HepG2 (cell line): ENCODE measurements around the gene PRXL2A. TPM values are rescaled to one million over a fixed set of nuclear protein-coding genes. Genes with fewer than 3 reads are reported as not detected.

ENCODE experiments used
- ATAC-seq: fragments of 200-7000 bp; cut with Tn5 transposase; 3 replicates; pipeline ENCODE4 v1.9.1; 2020; ENCODE audit warnings: mild to moderate bottlenecking, moderate library complexity
- BruUV-seq: library from RNA; stranded (reverse); fragments of 400-500 nt; replicated peaks from 2 replicates; lab custom pipeline; 2021; lab: Mats Ljungman, UMichigan
- CTCF ChIA-PET: fragments of 300-600 bp; formaldehyde crosslinking; extraction: SDS; loops from one replicate; lab custom pipeline; 2021; ENCODE audit warnings: low total read pairs, inconsistent platforms, low intra/inter-chr PET ratio; lab: Yijun Ruan, JAX
- POLR2A ChIA-PET: fragments of 350-600 bp; sonication (Branson Sonifier 250); formaldehyde crosslinking; loops from one replicate; lab custom pipeline; 2020; ENCODE audit warnings: antibody characterized with exemption, inconsistent platforms; lab: Yijun Ruan, JAX
- DNase-seq: peaks from one replicate; pipeline ENCODE4 v3.0.0-alpha.2; 2015; ENCODE audit warnings: low spot score
- FAIRE-seq: peaks from 3 replicates; lab custom pipeline; 2011; peaks lifted over from hg19 to GRCh38; lab: Jason Lieb, UNC
- H2AFZ ChIP-seq: one replicate; pipeline ENCODE4 v1.6.1; 2011; ENCODE audit warnings: low read length, inconsistent platforms
- H3K27ac ChIP-seq: fragments of 300-600 bp; 3 replicates; pipeline ENCODE4 v1.8.0; 2011; ENCODE audit warnings: mixed run types, mild to moderate bottlenecking, mixed read lengths, low read length, inconsistent platforms; ENCODE audit not compliant: insufficient read depth; ENCODE audit errors: extremely low read length
- H3K27me3 ChIP-seq, 2 experiments: fragments of 200-600 bp in 1 of 2; 2 replicates in 1 of 2; 3 replicates in 1 of 2; pipeline versions ENCODE4 v1.6.0 to v1.8.0; 2011; ENCODE audit warnings: low read length in 2 of 2, mild to moderate bottlenecking in 2 of 2, moderate library complexity in 2 of 2, inconsistent platforms in 1 of 2; ENCODE audit not compliant: insufficient read depth in 2 of 2, control insufficient read depth in 1 of 2
- H3K36me3 ChIP-seq, 2 experiments: fragments of 200-600 bp in 1 of 2; replicated peaks in 1 of 2; 2 replicates in 1 of 2; 3 replicates in 1 of 2; pipeline versions ENCODE4 v1.5.1 to v1.8.0; 2011; ENCODE audit warnings: low read length in 2 of 2, inconsistent platforms in 1 of 2; ENCODE audit not compliant: insufficient read depth in 2 of 2, control insufficient read depth in 1 of 2
- H3K4me1 ChIP-seq: 2 replicates; pipeline ENCODE4 v1.5.1; 2012; ENCODE audit warnings: low read length, inconsistent platforms; ENCODE audit not compliant: insufficient read depth
- H3K4me2 ChIP-seq: 2 replicates; pipeline ENCODE4 v1.6.0; 2011; ENCODE audit warnings: low read depth, low read length, inconsistent platforms
- H3K4me3 ChIP-seq, 3 experiments: fragments of 200-600 bp in 1 of 3; sonication (generic), shearing (Covaris generic) in 1 of 3; replicated peaks in 1 of 3; 2 replicates each; pipeline ENCODE4 v1.5.1; 2011 to 2016; ENCODE audit warnings: low read length in 3 of 3, inconsistent platforms in 2 of 3, low read depth in 2 of 3, mild to moderate bottlenecking in 2 of 3, control low read depth in 1 of 3, mixed read lengths in 1 of 3; ENCODE audit not compliant: insufficient read depth in 1 of 3
- H3K79me2 ChIP-seq: one replicate; pipeline ENCODE4 v1.6.1; 2011; ENCODE audit warnings: low read length, inconsistent platforms; ENCODE audit not compliant: insufficient read depth
- H3K9ac ChIP-seq: 2 replicates; pipeline ENCODE4 v1.6.0; 2011; ENCODE audit warnings: mild to moderate bottlenecking, low read depth, low read length, inconsistent platforms; ENCODE audit not compliant: insufficient read depth
- H3K9me3 ChIP-seq: 2 replicates; pipeline ENCODE4 v1.5.1; 2012; ENCODE audit warnings: mild to moderate bottlenecking, low read length
- H4K20me1 ChIP-seq: 2 replicates; pipeline ENCODE4 v1.6.0; 2011; ENCODE audit warnings: inconsistent platforms, mild to moderate bottlenecking, low read length, moderate library complexity; ENCODE audit not compliant: insufficient read depth
- ADNP ChIP-seq: sonication (generic); formaldehyde crosslinking; IDR thresholded peaks from 2 replicates; pipeline ENCODE4 v1.4.0; 2020; ENCODE audit warnings: missing genetic modification reagents
- HIVEP1 ChIP-seq: sonication (generic); formaldehyde crosslinking; IDR thresholded peaks from 2 replicates; pipeline ENCODE4 v1.4.0; 2020; ENCODE audit warnings: mild to moderate bottlenecking, missing genetic modification reagents
- HMG20B ChIP-seq: conservative IDR thresholded peaks from 2 replicates; pipeline ENCODE4 v1.6.1; 2016; ENCODE audit warnings: missing genetic modification reagents, missing compliant biosample characterization
- HOXA5 ChIP-seq: sonication (generic); formaldehyde crosslinking; IDR thresholded peaks from 2 replicates; pipeline ENCODE4 v1.4.0; 2020; ENCODE audit warnings: missing genetic modification reagents
- JUN ChIP-seq: sonication (generic); formaldehyde crosslinking; IDR thresholded peaks from 2 replicates; pipeline ENCODE4 v1.4.0; 2020; ENCODE audit warnings: mild to moderate bottlenecking, missing genetic modification reagents
- RAD21 ChIP-seq: fragments of 450-650 bp; formaldehyde crosslinking; IDR thresholded peaks from 2 replicates; pipeline ENCODE4 v1.5.0; 2020; ENCODE audit warnings: mild to moderate bottlenecking
- ZNF10 ChIP-seq: sonication (generic); formaldehyde crosslinking; IDR thresholded peaks from 2 replicates; pipeline ENCODE4 v1.4.0; 2020; ENCODE audit warnings: mild to moderate bottlenecking, low read depth, missing genetic modification reagents, borderline replicate concordance
- ZNF225 ChIP-seq: sonication (generic); formaldehyde crosslinking; IDR thresholded peaks from 2 replicates; pipeline ENCODE4 v1.4.0; 2020; ENCODE audit warnings: mild to moderate bottlenecking, missing genetic modification reagents
- ZNF33A ChIP-seq: sonication (generic); formaldehyde crosslinking; IDR thresholded peaks from 2 replicates; pipeline ENCODE4 v1.5.1; 2020; ENCODE audit warnings: missing genetic modification reagents, mild to moderate bottlenecking, moderate library complexity, borderline replicate concordance
- ZNF557 ChIP-seq: sonication (generic); formaldehyde crosslinking; IDR thresholded peaks from 2 replicates; pipeline ENCODE4 v1.4.0; 2020; ENCODE audit warnings: missing genetic modification reagents
- ZNF569 ChIP-seq: sonication (generic); formaldehyde crosslinking; IDR thresholded peaks from 2 replicates; pipeline ENCODE4 v1.5.0; 2020; ENCODE audit warnings: mild to moderate bottlenecking, missing genetic modification reagents, moderate library complexity, borderline replicate concordance
- ZNF83 ChIP-seq: sonication (generic); formaldehyde crosslinking; IDR thresholded peaks from 2 replicates; pipeline ENCODE4 v1.4.0; 2020; ENCODE audit warnings: missing genetic modification reagents, mild to moderate bottlenecking, borderline replicate concordance
- ZNF850 ChIP-seq: sonication (generic); formaldehyde crosslinking; conservative IDR thresholded peaks from 2 replicates; pipeline ENCODE4 v1.9.0; 2021; ENCODE audit warnings: mild to moderate bottlenecking, missing genetic modification reagents
- WGBS: methylation state at CpG from one replicate; pipeline ENCODE4 v1.1.6; 2017; ENCODE audit warnings: low lambda C conversion rate; 5-methylcytosine and 5-hydroxymethylcytosine counted together
- in situ Hi-C: cut with HindIII; loops from 2 replicates; pipeline ENCODE4 v1.10.0; 2017; ENCODE audit warnings: low pct_unique_long_range_greater_than_20kb; ENCODE audit not compliant: extremely low pct_ligation_motif_present
- intact Hi-C: fragments of 100-400 bp; cut with micrococcal nuclease; formaldehyde crosslinking; loops from one replicate; pipeline ENCODE4 v1.10.0; 2022; ENCODE audit not compliant: unreplicated experiment
- polyA plus RNA-seq, 8 experiments: library from polyadenylated mRNA; depleted of rRNA in 3 of 8; stranded (reverse) in 7 of 8; unstranded in 1 of 8; fragments of >200 nt; fragmentation: Illumina TruSeq in 4 of 8; extraction: Trizol in 4 of 8; gene quantifications; 2 replicates each; pipeline versions ENCODE4 v1.2.1 to v1.2.3, GENCODE V29; 2011 to 2016; ENCODE audit warnings: low read depth in 4 of 8, missing spikeins in 1 of 8, mixed read lengths in 1 of 8; ENCODE audit not compliant: insufficient read depth in 1 of 8
- total RNA-seq, 5 experiments: library from RNA; depleted of rRNA; stranded (reverse); fragments of >200 nt; fragmentation: Illumina TruSeq; extraction: Trizol; gene quantifications; 2 replicates each; pipeline ENCODE4 v1.2.3, GENCODE V29; 2016; ENCODE audit warnings: low read depth in 1 of 5
- TF ChIP-seq, protein P1 (sequence below): sonication (generic); formaldehyde crosslinking; IDR thresholded peaks from 2 replicates; pipeline ENCODE4 v1.5.1; 2020; ENCODE audit warnings: mild to moderate bottlenecking, missing genetic modification reagents, moderate library complexity
- TF ChIP-seq, protein P2 (sequence below): sonication (generic); formaldehyde crosslinking; IDR thresholded peaks from 2 replicates; pipeline ENCODE4 v1.4.0; 2020; ENCODE audit warnings: mild to moderate bottlenecking, missing genetic modification reagents

Gene PRXL2A
- total and polyA plus RNA-seq, 2 of the 13 experiments (the other 11 are each of a cell fraction or from before 2014, with no cell fraction given): 43.9 to 79.9 TPM

DNA sequence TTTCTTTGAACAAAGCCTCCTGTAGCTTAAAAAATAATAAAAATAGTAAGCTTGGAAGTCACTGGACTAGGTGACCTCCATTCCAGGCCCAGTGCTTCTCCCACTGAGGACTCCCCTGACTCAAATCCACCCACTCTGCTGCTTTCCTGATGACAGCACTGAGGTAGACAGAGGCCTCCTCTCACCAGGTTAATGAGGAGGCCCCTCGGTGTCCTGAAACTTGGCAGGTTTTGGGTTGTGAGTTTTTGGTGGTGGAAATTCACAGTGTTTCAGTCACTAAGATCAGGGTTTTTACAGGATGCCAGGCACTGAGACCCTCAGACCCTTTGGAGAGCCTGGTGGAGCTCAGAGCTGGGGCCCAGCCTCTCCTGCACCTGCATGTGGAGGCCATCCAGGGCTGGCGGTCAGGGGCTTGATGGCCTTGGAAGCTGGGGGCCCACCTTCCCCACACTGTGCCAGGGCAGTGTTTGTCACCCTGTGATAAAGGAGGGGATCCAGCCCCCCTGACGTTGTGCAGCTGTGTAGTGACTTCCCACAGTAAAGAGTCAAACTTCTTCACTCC is 64.8 kb downstream of the PRXL2A start (continued):
- TF ChIP-seq, protein P1, sequence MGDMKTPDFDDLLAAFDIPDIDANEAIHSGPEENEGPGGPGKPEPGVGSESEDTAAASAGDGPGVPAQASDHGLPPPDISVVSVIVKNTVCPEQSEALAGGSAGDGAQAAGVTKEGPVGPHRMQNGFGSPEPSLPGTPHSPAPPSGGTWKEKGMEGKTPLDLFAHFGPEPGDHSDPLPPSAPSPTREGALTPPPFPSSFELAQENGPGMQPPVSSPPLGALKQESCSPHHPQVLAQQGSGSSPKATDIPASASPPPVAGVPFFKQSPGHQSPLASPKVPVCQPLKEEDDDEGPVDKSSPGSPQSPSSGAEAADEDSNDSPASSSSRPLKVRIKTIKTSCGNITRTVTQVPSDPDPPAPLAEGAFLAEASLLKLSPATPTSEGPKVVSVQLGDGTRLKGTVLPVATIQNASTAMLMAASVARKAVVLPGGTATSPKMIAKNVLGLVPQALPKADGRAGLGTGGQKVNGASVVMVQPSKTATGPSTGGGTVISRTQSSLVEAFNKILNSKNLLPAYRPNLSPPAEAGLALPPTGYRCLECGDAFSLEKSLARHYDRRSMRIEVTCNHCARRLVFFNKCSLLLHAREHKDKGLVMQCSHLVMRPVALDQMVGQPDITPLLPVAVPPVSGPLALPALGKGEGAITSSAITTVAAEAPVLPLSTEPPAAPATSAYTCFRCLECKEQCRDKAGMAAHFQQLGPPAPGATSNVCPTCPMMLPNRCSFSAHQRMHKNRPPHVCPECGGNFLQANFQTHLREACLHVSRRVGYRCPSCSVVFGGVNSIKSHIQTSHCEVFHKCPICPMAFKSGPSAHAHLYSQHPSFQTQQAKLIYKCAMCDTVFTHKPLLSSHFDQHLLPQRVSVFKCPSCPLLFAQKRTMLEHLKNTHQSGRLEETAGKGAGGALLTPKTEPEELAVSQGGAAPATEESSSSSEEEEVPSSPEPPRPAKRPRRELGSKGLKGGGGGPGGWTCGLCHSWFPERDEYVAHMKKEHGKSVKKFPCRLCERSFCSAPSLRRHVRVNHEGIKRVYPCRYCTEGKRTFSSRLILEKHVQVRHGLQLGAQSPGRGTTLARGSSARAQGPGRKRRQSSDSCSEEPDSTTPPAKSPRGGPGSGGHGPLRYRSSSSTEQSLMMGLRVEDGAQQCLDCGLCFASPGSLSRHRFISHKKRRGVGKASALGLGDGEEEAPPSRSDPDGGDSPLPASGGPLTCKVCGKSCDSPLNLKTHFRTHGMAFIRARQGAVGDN (CRISPR knock-in tag): peak; percentile 35; the same call in 1 of the 2 replicates
- no peak for TF ChIP-seq HOXA5

DNA sequence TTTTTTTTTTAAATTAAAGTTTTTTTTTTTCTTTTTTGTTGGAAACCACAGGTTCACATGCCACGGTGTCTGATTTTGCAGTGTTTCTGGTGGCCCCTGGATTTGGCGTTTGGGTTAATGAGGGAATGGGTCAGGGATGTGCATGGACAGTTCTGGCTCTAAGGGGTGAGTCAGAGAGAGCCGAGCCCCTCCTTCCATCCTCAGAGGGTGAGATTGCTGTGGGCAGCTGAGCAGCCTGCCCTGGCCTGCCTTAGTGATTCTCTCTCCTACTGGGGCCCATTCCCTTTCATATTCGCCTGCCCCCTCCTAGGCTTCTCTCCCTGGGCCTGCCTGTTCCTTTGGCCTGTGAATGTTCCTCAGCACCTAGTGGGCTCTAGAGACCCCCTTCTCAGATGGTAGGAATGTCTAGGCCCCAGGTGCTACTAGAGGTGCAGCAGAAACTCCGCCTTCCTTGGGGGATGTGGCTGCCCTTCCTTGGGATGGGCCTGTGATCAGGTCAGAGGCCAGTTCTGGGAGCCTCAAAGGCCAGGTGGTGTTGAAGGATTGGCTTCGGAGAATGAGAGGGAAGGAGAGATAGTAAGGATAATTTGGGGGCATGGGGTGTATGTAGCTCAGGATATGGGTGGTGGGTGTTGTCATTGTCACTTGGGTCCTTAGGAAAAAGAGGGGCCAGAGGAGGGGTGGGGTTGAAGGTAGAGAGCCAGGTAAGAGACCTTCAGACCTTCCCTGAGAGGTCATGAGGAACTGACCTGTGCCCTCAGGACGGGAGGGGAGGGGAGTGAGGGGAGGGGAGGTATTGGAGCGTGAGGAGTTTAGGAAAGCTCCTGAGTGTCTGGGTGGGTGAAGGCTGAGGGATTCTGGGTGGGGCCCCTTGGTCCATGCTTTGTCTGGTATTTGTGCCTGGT is 65.6 kb downstream of the PRXL2A start:
- no peaks in the 10 kb centered on the region for H3K27me3 ChIP-seq
- BruUV-seq: no TSS peak
- no peak for DNase-seq
- H2AFZ ChIP-seq: no peak overlapping the region
- no peak overlapping the region for H3K27ac ChIP-seq
- no peak overlapping the region for H3K4me2 ChIP-seq
- H3K4me1 ChIP-seq: peaks cover 65% of the 10 kb centered on the region
- intact Hi-C loops: no loop called here
- ATAC-seq: no peak; the same call in 2 of the 3 replicates
- ChIA-PET CTCF (no interaction called here), POLR2A (interaction anchor here (1.4 kb wide), 1 partner anchor 10 kb away, joined by 6 read pairs; no protein-coding TSS in a partner anchor)
- peaks cover 28% of the 10 kb centered on the region for H4K20me1 ChIP-seq
- WGBS: 92% methylated on average over 8 of the region's 8 CpGs
- no peak overlapping the region for H3K9ac ChIP-seq
- peaks cover 8 to 43% of the 10 kb centered on the region in 2 experiments for H3K36me3 ChIP-seq
- H3K79me2 ChIP-seq: peaks cover 95% of the 10 kb centered on the region
- no peak overlapping the region for H3K4me3 ChIP-seq
- no peaks in the 10 kb centered on the region for H3K9me3 ChIP-seq
- in situ Hi-C loops: no loop called here
- no peak for FAIRE-seq
- TF ChIP-seq ZNF10 (CRISPR knock-in tag): no peak
- TF ChIP-seq JUN (CRISPR knock-in tag): no peak
- TF ChIP-seq ZNF557: no peak
- no peak for TF ChIP-seq RAD21
- no peak for TF ChIP-seq HIVEP1 (CRISPR knock-in tag)
- no peak for TF ChIP-seq ZNF569 (CRISPR knock-in tag)
- TF ChIP-seq HMG20B (CRISPR knock-in tag): no peak
- no peak for TF ChIP-seq ZNF83
- TF ChIP-seq, protein P2, sequence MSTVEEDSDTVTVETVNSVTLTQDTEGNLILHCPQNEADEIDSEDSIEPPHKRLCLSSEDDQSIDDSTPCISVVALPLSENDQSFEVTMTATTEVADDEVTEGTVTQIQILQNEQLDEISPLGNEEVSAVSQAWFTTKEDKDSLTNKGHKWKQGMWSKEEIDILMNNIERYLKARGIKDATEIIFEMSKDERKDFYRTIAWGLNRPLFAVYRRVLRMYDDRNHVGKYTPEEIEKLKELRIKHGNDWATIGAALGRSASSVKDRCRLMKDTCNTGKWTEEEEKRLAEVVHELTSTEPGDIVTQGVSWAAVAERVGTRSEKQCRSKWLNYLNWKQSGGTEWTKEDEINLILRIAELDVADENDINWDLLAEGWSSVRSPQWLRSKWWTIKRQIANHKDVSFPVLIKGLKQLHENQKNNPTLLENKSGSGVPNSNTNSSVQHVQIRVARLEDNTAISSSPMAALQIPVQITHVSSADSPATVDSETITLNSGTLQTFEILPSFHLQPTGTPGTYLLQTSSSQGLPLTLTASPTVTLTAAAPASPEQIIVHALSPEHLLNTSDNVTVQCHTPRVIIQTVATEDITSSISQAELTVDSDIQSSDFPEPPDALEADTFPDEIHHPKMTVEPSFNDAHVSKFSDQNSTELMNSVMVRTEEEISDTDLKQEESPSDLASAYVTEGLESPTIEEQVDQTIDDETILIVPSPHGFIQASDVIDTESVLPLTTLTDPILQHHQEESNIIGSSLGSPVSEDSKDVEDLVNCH (CRISPR knock-in tag): no peak
- no peak for TF ChIP-seq ADNP (CRISPR knock-in tag)
- no peak for TF ChIP-seq ZNF33A (CRISPR knock-in tag)
- no peak for TF ChIP-seq ZNF850 (CRISPR knock-in tag)
- no peak for TF ChIP-seq ZNF225 (CRISPR knock-in tag)
